K562 (cell line): ENCODE results near the gene CASR. TPM values are rescaled to one million over a fixed set of nuclear protein-coding genes. Genes with fewer than 3 reads are reported as not detected.

Experiments
- ATAC-seq: fragments of 200-7000 bp; cut with Tn5 transposase; 3 replicates; pipeline ENCODE4 v1.9.1; 2020; ENCODE audit warnings: moderate library complexity
- BruUV-seq: library from RNA; stranded (reverse); fragments of 400-500 nt; replicated peaks from 2 replicates; lab custom pipeline; 2021; lab: Mats Ljungman, UMichigan
- CTCF ChIA-PET: fragments of 300-600 bp; formaldehyde crosslinking; extraction: SDS; loops from one replicate; lab custom pipeline; 2021; ENCODE audit warnings: low intra/inter-chr PET ratio; lab: Yijun Ruan, JAX
- POLR2A ChIA-PET: fragments of 300-600, 350-650 bp; sonication (Branson Sonifier 250); formaldehyde crosslinking; extraction: SDS; loops from one replicate; lab custom pipeline; 2021; ENCODE audit warnings: antibody characterized with exemption, inconsistent platforms; lab: Yijun Ruan, JAX
- DNase-seq, 4 experiments: peaks; one replicate each; pipeline versions ENCODE4 v3.0.0 to v3.0.0-alpha.2; 2011 to 2018; ENCODE audit warnings: low spot score in 3 of 4, mixed read lengths in 3 of 4; ENCODE audit errors: extremely low read depth in 1 of 4
- FAIRE-seq: peaks from 2 replicates; lab custom pipeline; 2011; peaks lifted over from hg19 to GRCh38; lab: Jason Lieb, UNC
- H2AFZ ChIP-seq: 2 replicates; pipeline ENCODE4 v1.6.0; 2011; ENCODE audit warnings: low read depth, low read length, control low read depth, inconsistent platforms
- H3K27ac ChIP-seq: fragments of 200-600 bp; 3 replicates; pipeline ENCODE4 v1.8.0; 2011; ENCODE audit warnings: low read depth, mild to moderate bottlenecking, control low read depth, inconsistent platforms, low read length, moderate library complexity, mixed read lengths; ENCODE audit errors: extremely low read depth
- H3K27me3 ChIP-seq, 2 experiments: fragments of 300-600 bp in 1 of 2; 2 replicates in 1 of 2; 3 replicates in 1 of 2; pipeline versions ENCODE4 v1.6.0 to v1.8.0; 2011; ENCODE audit warnings: inconsistent platforms in 2 of 2, low read length in 2 of 2, mild to moderate bottlenecking in 1 of 2, mixed read lengths in 1 of 2, moderate library complexity in 1 of 2; ENCODE audit not compliant: control insufficient read depth in 2 of 2, insufficient read depth in 2 of 2
- H3K36me3 ChIP-seq: fragments of 300-600 bp; 3 replicates; pipeline ENCODE4 v1.8.0; 2011; ENCODE audit warnings: mild to moderate bottlenecking, low read length, inconsistent platforms; ENCODE audit not compliant: control insufficient read depth, insufficient read depth
- H3K4me1 ChIP-seq, 2 experiments: fragments of 200-600 bp in 1 of 2; replicated peaks in 1 of 2; 2 replicates in 1 of 2; 3 replicates in 1 of 2; pipeline versions ENCODE4 v1.5.1 to v1.8.0; 2011; ENCODE audit warnings: inconsistent platforms in 2 of 2, low read length in 2 of 2, mild to moderate bottlenecking in 1 of 2, mixed read lengths in 1 of 2, moderate library complexity in 1 of 2; ENCODE audit not compliant: control insufficient read depth in 2 of 2, insufficient read depth in 2 of 2
- H3K4me2 ChIP-seq: 2 replicates; pipeline ENCODE4 v1.6.1; 2011; ENCODE audit warnings: low read length, control low read depth, inconsistent platforms, mixed read lengths; ENCODE audit not compliant: insufficient read depth
- H3K4me3 ChIP-seq: fragments of 200-600 bp; sonication (generic), shearing (Covaris generic); 2 replicates; pipeline ENCODE4 v1.5.1; 2016; ENCODE audit warnings: control low read depth, inconsistent platforms
- H3K79me2 ChIP-seq: fragments of 200-600 bp; 3 replicates; pipeline ENCODE4 v1.8.0; 2011; ENCODE audit warnings: low read length, inconsistent platforms; ENCODE audit not compliant: control insufficient read depth, insufficient read depth
- H3K9ac ChIP-seq, 2 experiments: 2 replicates each; pipeline versions ENCODE4 v1.6.0 to v1.6.1; 2011; ENCODE audit warnings: low read depth in 2 of 2, low read length in 2 of 2, control low read depth in 1 of 2, inconsistent platforms in 1 of 2, mild to moderate bottlenecking in 1 of 2, mixed read lengths in 1 of 2; ENCODE audit not compliant: insufficient read depth in 1 of 2
- H3K9me1 ChIP-seq: one replicate; pipeline ENCODE4 v1.6.0; 2011; ENCODE audit warnings: inconsistent platforms, mild to moderate bottlenecking, low read length, moderate library complexity; ENCODE audit not compliant: control insufficient read depth, insufficient read depth
- H3K9me3 ChIP-seq: replicated peaks from 2 replicates; pipeline ENCODE4 v1.5.1; 2011; ENCODE audit warnings: low read depth, low read length, inconsistent platforms; ENCODE audit not compliant: control insufficient read depth, insufficient read depth
- H4K20me1 ChIP-seq: replicated peaks from 2 replicates; pipeline ENCODE4 v1.6.1; 2011; ENCODE audit warnings: low read length, inconsistent platforms, mixed read lengths; ENCODE audit not compliant: control insufficient read depth, insufficient read depth
- CHD2 ChIP-seq: IDR thresholded peaks from 2 replicates; pipeline ENCODE4 v1.6.1; 2011; ENCODE audit warnings: low read depth, low read length
- CTBP1 ChIP-seq: fragments of 450-650 bp; IDR thresholded peaks from 2 replicates; pipeline ENCODE4 v1.6.1; 2016; ENCODE audit warnings: borderline replicate concordance
- GABPB2 ChIP-seq: fragments of 250-450 bp; sonication (Bioruptor Pico); conservative IDR thresholded peaks from 2 replicates; pipeline ENCODE4 v1.5.1; 2021; ENCODE audit warnings: mild to moderate bottlenecking
- KDM1A ChIP-seq, 2 experiments: fragments of 450-650 bp; IDR thresholded peaks; 2 replicates each; pipeline ENCODE4 v1.6.1; 2016; ENCODE audit warnings: mild to moderate bottlenecking in 2 of 2
- MEF2A ChIP-seq: IDR thresholded peaks from 2 replicates; pipeline ENCODE4 v1.6.1; 2011; ENCODE audit warnings: low read depth, mild to moderate bottlenecking, low read length, moderate library complexity; ENCODE audit not compliant: control insufficient read depth
- MYBL2 ChIP-seq, 2 experiments: fragments of 450-650 bp in 1 of 2; sonication (generic) in 1 of 2; formaldehyde crosslinking in 1 of 2; IDR thresholded peaks; 2 replicates each; pipeline versions ENCODE4 v1.6.1 to v1.8.1; 2017 to 2022; ENCODE audit warnings: borderline replicate concordance in 1 of 2, inconsistent platforms in 1 of 2, low read depth in 1 of 2, mild to moderate bottlenecking in 1 of 2, missing genetic modification reagents in 1 of 2, moderate library complexity in 1 of 2
- NBN ChIP-seq: fragments of 450-650 bp; IDR thresholded peaks from 2 replicates; pipeline ENCODE4 v1.6.1; 2016; ENCODE audit warnings: low read depth, mild to moderate bottlenecking
- SLC30A9 ChIP-seq: fragments of 250-450 bp; sonication (Bioruptor Pico); IDR thresholded peaks from 2 replicates; pipeline ENCODE4 v1.8.0; 2022; ENCODE audit warnings: mild to moderate bottlenecking, moderate library complexity
- SMARCA4 ChIP-seq: fragments of 450-650 bp; IDR thresholded peaks from 2 replicates; pipeline ENCODE4 v1.6.1; 2016
- SMARCB1 ChIP-seq: IDR thresholded peaks from 2 replicates; pipeline ENCODE4 v1.6.1; 2011; ENCODE audit warnings: improper control_type of control experiment, low read depth; ENCODE audit not compliant: insufficient read length
- WGBS: fragments of 100-300 bp; shearing (Covaris generic); methylation state at CpG from one replicate; pipeline ENCODE4 v1.1.6; 2016; ENCODE audit warnings: low coverage, mixed read lengths; ENCODE audit not compliant: insufficient coverage; ENCODE audit errors: missing lambda C conversion rate; 5-methylcytosine and 5-hydroxymethylcytosine counted together
- in situ Hi-C: fragments of 300-500 bp; cut with MboI; formaldehyde crosslinking; loops from 4 replicates; pipeline ENCODE4 v1.15.0; 2018; ENCODE audit warnings: inconsistent platforms, mixed read lengths
- intact Hi-C: fragments of 100-400 bp; cut with micrococcal nuclease; formaldehyde crosslinking; loops from 2 replicates; pipeline ENCODE4 v1.14.2; 2022
- polyA plus RNA-seq, 8 experiments: library from polyadenylated mRNA; depleted of rRNA in 4 of 8; stranded (reverse) in 5 of 8; unstranded in 3 of 8; fragments of >200 nt; fragmentation: Nextera tagmentation in 2 of 8; fragmentation: Illumina TruSeq in 1 of 8; extraction: Ambion mirVana in 2 of 8; extraction: Trizol in 1 of 8; gene quantifications; 2 replicates each; pipeline versions ENCODE4 v1.2.1 to v1.2.3, GENCODE V29; 2011 to 2014; ENCODE audit warnings: inconsistent platforms in 1 of 8, missing spikeins in 1 of 8
- total RNA-seq, 7 experiments: library from RNA; depleted of rRNA in 6 of 7; stranded (reverse); fragments of >200 nt in 6 of 7; fragmentation: Illumina TruSeq in 2 of 7; extraction: Trizol in 2 of 7; gene quantifications; 2 replicates each; pipeline versions ENCODE4 v1.2.1 to v1.2.3, GENCODE V29; 2011 to 2021; ENCODE audit warnings: low replicate concordance in 1 of 7
- TF ChIP-seq, protein P1 (sequence below): fragments of 250-450 bp; sonication (Bioruptor Pico); IDR thresholded peaks from 2 replicates; pipeline ENCODE4 v1.8.0; 2022; ENCODE audit warnings: moderate library complexity, mild to moderate bottlenecking, inconsistent platforms
- TF ChIP-seq, protein P2 (sequence below): sonication (generic); formaldehyde crosslinking; IDR thresholded peaks from 2 replicates; pipeline ENCODE4 v1.8.0; 2022; ENCODE audit warnings: missing genetic modification reagents, mild to moderate bottlenecking, borderline replicate concordance
- TF ChIP-seq, protein P3 (sequence below): IDR thresholded peaks from 2 replicates; pipeline ENCODE4 v1.6.1; 2011; ENCODE audit not compliant: insufficient read length; ENCODE audit errors: extremely low read depth

The CASR gene
- total and polyA plus RNA-seq, 9 of the 15 experiments (the other 6 are each of a cell fraction or from before 2014, with no cell fraction given), result not detected

DNA sequence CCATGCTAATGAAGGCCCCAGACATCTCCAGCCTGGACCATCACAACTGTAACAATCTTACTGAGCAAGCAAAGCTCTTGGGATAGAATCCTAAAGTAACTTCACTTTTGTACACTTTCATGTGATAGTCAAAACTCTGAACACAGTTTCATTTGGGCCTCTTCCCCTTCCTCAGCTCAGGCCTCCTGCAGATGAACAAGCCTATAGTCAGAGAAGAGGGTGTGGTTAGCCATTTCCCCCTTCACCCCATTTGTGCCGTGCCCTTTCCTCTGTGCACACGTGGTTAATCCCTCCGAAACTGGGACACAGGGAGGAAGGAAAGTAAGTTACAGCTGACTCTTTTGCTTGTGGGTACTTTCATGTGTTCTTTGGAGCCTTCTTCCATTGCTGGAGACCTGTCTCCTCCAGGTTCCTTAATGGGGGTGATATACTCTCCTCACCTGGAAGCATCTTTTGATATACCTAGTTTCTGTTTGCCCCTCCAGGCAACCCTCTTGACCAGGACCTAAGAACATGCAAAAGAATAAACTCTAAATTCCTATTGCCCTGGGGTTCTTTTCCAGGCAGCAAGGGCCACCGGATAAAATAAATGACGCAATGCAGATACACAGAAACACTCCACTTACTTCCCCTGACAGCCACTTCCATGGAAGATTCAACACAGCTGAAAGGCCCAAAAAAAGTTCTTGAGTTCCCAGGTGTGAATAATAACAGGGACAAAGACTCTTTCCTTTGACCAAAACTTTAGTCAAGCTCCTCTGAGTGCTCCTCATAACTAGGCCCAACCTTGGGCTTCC, 112.0 kb downstream of the CASR start (continued):
- TF ChIP-seq, protein P1, sequence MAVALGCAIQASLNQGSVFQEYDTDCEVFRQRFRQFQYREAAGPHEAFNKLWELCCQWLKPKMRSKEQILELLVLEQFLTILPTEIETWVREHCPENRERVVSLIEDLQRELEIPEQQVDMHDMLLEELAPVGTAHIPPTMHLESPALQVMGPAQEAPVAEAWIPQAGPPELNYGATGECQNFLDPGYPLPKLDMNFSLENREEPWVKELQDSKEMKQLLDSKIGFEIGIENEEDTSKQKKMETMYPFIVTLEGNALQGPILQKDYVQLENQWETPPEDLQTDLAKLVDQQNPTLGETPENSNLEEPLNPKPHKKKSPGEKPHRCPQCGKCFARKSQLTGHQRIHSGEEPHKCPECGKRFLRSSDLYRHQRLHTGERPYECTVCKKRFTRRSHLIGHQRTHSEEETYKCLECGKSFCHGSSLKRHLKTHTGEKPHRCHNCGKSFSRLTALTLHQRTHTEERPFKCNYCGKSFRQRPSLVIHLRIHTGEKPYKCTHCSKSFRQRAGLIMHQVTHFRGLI (CRISPR knock-in tag), result no peak
- no peak for TF ChIP-seq SMARCB1
- no peak for TF ChIP-seq SLC30A9 (CRISPR knock-in tag)

DNA sequence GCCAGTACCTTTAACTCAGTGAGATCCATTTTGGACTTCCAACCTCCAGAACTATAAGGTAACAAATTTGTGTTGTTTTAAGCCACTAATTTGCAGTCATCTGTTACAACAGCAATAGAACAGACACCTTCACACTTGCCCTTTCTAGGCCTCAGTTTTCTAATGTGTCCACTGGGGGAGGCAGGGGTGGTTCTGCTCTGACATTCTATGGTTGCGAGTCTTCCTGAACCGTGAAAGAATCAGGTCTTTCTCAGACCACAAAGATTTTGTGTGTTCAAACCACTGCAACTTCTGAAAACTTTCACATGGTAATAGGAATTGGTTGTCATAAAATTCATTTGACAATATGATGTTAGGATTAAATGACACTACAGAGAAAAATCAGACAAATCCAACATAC, 114.8 kb downstream of the CASR start:
- Histone ChIP-seq H3K79me2 (no peaks in the 10 kb centered on the region), H3K36me3 (no peaks in the 10 kb centered on the region), H4K20me1 (no peaks in the 10 kb centered on the region), H3K27me3 (no peaks in the 10 kb centered on the region; a peak in 1 of 5 replicates), H3K4me1 (no peaks in the 10 kb centered on the region), H2AFZ (no peak overlapping the region), H3K27ac (no peak overlapping the region), H3K9me3 (no peaks in the 10 kb centered on the region), H3K4me3 (no peak overlapping the region), H3K9me1 (no peaks in the 10 kb centered on the region), H3K9ac (no peak overlapping the region), H3K4me2 (no peak overlapping the region)
- ChIA-PET CTCF (no interaction called here), POLR2A (no interaction called here)
- FAIRE-seq (no peak), ATAC-seq (no peak), DNase-seq (no peak)
- intact Hi-C loops, result no loop called here
- 9% methylated on average over 2 of the region's 2 CpGs for WGBS
- in situ Hi-C loops, result no loop called here
- no TSS peak for BruUV-seq
- no peak for TF ChIP-seq MEF2A
- TF ChIP-seq, protein P2, sequence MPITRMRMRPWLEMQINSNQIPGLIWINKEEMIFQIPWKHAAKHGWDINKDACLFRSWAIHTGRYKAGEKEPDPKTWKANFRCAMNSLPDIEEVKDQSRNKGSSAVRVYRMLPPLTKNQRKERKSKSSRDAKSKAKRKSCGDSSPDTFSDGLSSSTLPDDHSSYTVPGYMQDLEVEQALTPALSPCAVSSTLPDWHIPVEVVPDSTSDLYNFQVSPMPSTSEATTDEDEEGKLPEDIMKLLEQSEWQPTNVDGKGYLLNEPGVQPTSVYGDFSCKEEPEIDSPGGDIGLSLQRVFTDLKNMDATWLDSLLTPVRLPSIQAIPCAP (CRISPR knock-in tag), result no peak
- TF ChIP-seq NBN, result no peak
- TF ChIP-seq SMARCA4, result no peak
- TF ChIP-seq KDM1A (IDR thresholded peaks at IDR 0.05), result no peak
- no peak for TF ChIP-seq CTBP1
- no peak for TF ChIP-seq GABPB2
- TF ChIP-seq CHD2, result no peak
- TF ChIP-seq MYBL2 (IDR thresholded peaks at IDR 0.05; ENCODE audit: low read depth), result no peak
- no peak for TF ChIP-seq MYBL2 (CRISPR knock-in tag; IDR thresholded peaks at IDR 0.05; ENCODE audit: borderline replicate concordance)
- TF ChIP-seq, protein P3, sequence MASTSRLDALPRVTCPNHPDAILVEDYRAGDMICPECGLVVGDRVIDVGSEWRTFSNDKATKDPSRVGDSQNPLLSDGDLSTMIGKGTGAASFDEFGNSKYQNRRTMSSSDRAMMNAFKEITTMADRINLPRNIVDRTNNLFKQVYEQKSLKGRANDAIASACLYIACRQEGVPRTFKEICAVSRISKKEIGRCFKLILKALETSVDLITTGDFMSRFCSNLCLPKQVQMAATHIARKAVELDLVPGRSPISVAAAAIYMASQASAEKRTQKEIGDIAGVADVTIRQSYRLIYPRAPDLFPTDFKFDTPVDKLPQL, result no peak
